Measurements from ENCODE around the gene TDRKH.

Gene TDRKH

DNA sequence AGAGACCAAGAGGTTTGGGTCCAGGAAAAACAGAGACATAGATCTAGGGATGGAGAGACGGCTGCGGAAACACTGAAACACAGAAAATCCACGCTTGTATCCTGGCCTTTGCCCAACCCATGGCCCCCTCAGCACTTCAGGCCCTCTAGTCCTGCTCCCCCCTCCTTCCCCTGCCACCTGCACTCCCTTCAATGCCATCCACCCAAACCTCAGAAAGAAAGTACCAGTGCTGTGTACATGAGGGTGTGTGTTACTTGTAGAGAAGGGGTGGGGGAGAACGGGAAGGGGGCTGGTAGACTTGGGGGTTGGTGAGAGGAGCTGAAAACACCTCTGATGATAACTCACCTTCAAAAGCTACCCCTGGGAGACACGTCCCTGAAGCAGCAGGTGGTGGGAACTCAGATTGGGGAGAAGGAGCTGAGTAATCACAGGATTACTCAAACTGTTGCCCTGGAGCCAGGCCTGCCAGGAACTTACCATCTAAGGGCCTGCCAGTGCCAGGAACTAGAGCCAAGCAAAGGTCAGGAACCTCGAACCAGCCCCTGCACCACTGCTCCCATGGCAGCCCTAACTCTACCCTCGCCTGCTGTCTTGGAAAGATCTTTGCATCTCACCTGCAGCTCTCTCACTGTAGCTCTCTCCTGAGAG is 29.8 kb upstream of the TDRKH start:
- peak; percentile 77 for DNase-seq
- H3K4me2 ChIP-seq (ENCODE audit: insufficient read depth, low read length), result peak overlapping the region; percentile 59

DNA sequence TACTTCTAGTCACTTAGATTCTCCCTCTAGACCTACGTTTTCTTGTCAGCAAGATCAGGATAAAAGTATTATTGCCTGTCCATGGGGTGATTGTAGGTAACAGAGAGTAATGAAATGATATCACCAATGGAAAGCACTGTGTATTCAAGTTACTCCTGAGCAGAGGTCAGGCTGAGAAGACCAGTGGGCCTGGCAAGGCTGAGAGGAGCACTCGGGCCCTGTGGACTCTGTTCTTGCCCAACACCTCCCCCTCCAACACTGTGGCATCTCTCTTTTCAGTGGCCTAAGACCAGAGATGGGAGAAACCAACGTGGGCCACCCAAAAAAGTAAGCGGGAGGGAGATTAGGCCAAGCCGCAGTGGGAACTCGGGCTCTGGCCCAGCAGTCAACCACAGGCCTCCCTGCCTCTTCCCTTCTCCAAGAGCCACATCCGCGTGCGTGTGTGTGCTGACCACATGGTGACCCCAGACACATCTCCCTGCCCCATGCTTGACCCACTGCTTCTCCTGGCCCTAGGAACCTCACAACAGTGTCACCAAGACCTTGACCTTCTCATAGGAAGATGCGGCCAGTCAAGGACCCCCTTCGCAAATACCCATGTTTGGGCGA is 29.0 kb upstream of the TDRKH start:
- DNase-seq (no peak), ATAC-seq (ENCODE audit: insufficient read depth, low read depth) (no peak)
- peaks cover 90% of the 10 kb centered on the region for H3K4me1 ChIP-seq (ENCODE audit: insufficient read depth, low read length)
- H3K79me2 ChIP-seq (ENCODE audit: insufficient read depth, low read length), result peaks cover 25% of the 10 kb centered on the region
- TF ChIP-seq EZH2 (IDR thresholded peaks at IDR 0.05; ENCODE audit: borderline replicate concordance, low read depth, low read length, severe bottlenecking), result no peak
- TF ChIP-seq, protein P1, sequence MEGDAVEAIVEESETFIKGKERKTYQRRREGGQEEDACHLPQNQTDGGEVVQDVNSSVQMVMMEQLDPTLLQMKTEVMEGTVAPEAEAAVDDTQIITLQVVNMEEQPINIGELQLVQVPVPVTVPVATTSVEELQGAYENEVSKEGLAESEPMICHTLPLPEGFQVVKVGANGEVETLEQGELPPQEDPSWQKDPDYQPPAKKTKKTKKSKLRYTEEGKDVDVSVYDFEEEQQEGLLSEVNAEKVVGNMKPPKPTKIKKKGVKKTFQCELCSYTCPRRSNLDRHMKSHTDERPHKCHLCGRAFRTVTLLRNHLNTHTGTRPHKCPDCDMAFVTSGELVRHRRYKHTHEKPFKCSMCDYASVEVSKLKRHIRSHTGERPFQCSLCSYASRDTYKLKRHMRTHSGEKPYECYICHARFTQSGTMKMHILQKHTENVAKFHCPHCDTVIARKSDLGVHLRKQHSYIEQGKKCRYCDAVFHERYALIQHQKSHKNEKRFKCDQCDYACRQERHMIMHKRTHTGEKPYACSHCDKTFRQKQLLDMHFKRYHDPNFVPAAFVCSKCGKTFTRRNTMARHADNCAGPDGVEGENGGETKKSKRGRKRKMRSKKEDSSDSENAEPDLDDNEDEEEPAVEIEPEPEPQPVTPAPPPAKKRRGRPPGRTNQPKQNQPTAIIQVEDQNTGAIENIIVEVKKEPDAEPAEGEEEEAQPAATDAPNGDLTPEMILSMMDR (IDR thresholded peaks at IDR 0.05; ENCODE audit: borderline replicate concordance, extremely low read depth, low read length, poor library complexity, severe bottlenecking), result no peak
- H3K9me3 ChIP-seq (ENCODE audit: insufficient read depth, low read length, severe bottlenecking), result no peaks in the 10 kb centered on the region
- peak overlapping the region; percentile 59 for H3K4me2 ChIP-seq (ENCODE audit: insufficient read depth, low read length)
- H3K4me3 ChIP-seq (ENCODE audit: low read depth in 1 of 2, low read length in 2 of 2), result peak overlapping the region in 1 of 2 experiments; percentile 37; a peak in 2 of 4 replicates
- peak overlapping the region; percentile 96 for H3K27ac ChIP-seq (ENCODE audit: low read length)
- H3K27me3 ChIP-seq (ENCODE audit: insufficient read depth, low read length, poor library complexity), result no peaks in the 10 kb centered on the region
- no peaks in the 10 kb centered on the region for H4K20me1 ChIP-seq (ENCODE audit: insufficient read depth, low read length)
- peak overlapping the region; percentile 46 for H3K9ac ChIP-seq (ENCODE audit: low read depth, low read length)
- H2AFZ ChIP-seq (ENCODE audit: low read depth, low read length), result no peak overlapping the region
- H3K36me3 ChIP-seq (ENCODE audit: insufficient read depth, low read length), result peaks cover 21% of the 10 kb centered on the region

More for the DNA sequence above, 29.8 kb upstream of the TDRKH start:
- no peaks in the 10 kb centered on the region for H4K20me1 ChIP-seq (ENCODE audit: insufficient read depth, low read length)
- peaks cover 13% of the 10 kb centered on the region for H3K36me3 ChIP-seq (ENCODE audit: insufficient read depth, low read length)
- peaks cover 98% of the 10 kb centered on the region for H3K4me1 ChIP-seq (ENCODE audit: insufficient read depth, low read length)
- H3K27ac ChIP-seq (ENCODE audit: low read length), result peak overlapping the region; percentile 96
- H3K4me3 ChIP-seq (ENCODE audit: low read depth in 1 of 2, low read length in 2 of 2), result peak overlapping the region in 1 of 2 experiments; percentile 37; a peak in 2 of 4 replicates
- H2AFZ ChIP-seq (ENCODE audit: low read depth, low read length), result no peak overlapping the region
- no peaks in the 10 kb centered on the region for H3K27me3 ChIP-seq (ENCODE audit: insufficient read depth, low read length, poor library complexity)
- TF ChIP-seq, protein P1 (IDR thresholded peaks at IDR 0.05; ENCODE audit: borderline replicate concordance, extremely low read depth, low read length, poor library complexity, severe bottlenecking), result no peak
- no peak for TF ChIP-seq EZH2 (IDR thresholded peaks at IDR 0.05; ENCODE audit: borderline replicate concordance, low read depth, low read length, severe bottlenecking)
- peaks cover 33% of the 10 kb centered on the region for H3K79me2 ChIP-seq (ENCODE audit: insufficient read depth, low read length)
- peak; percentile 47 for ATAC-seq (ENCODE audit: insufficient read depth, low read depth)
- peak overlapping the region; percentile 46 for H3K9ac ChIP-seq (ENCODE audit: low read depth, low read length)
- no peaks in the 10 kb centered on the region for H3K9me3 ChIP-seq (ENCODE audit: insufficient read depth, low read length, severe bottlenecking)

DNA sequence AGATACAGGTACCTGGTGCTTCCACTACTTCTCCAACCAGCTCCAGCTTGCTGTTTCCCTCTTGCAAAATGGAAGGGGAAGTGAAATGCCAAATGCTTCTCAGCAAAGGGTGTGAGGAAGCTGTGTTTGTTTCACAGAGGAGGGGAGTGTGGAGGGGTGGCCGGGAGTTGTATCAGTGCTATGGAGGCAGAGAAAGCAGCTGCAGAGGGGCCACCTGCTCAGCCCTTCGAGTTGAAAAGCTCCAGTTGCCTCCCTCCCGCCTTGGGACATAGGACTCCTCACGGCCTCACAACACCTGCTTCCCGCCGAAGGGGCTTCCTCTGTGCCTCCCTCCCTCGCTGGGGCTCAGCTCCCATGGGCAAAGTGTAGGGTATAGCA is 27.0 kb upstream of the TDRKH start:
- ATAC-seq (ENCODE audit: insufficient read depth, low read depth), result peak; percentile 73
- DNase-seq, result peak; percentile 92
- peaks cover 11% of the 10 kb centered on the region for H3K79me2 ChIP-seq (ENCODE audit: insufficient read depth, low read length)
- peaks cover 32% of the 10 kb centered on the region for H3K36me3 ChIP-seq (ENCODE audit: insufficient read depth, low read length)
- H2AFZ ChIP-seq (ENCODE audit: low read depth, low read length), result peak overlapping the region; percentile 40
- H3K27ac ChIP-seq (ENCODE audit: low read length), result peak overlapping the region; percentile 96
- no peaks in the 10 kb centered on the region for H4K20me1 ChIP-seq (ENCODE audit: insufficient read depth, low read length)
- H3K4me3 ChIP-seq (ENCODE audit: low read depth in 1 of 2, low read length in 2 of 2), result peak overlapping the region in 1 of 2 experiments; percentile 32; a peak in 2 of 4 replicates
- H3K4me1 ChIP-seq (ENCODE audit: insufficient read depth, low read length), result peaks cover 70% of the 10 kb centered on the region
- no peaks in the 10 kb centered on the region for H3K27me3 ChIP-seq (ENCODE audit: insufficient read depth, low read length, poor library complexity)
- H3K4me2 ChIP-seq (ENCODE audit: insufficient read depth, low read length), result peak overlapping the region; percentile 55
- H3K9ac ChIP-seq (ENCODE audit: low read depth, low read length), result peak overlapping the region; percentile 50
- no peaks in the 10 kb centered on the region for H3K9me3 ChIP-seq (ENCODE audit: insufficient read depth, low read length, severe bottlenecking)
- TF ChIP-seq, protein P1 (IDR thresholded peaks at IDR 0.05; ENCODE audit: borderline replicate concordance, extremely low read depth, low read length, poor library complexity, severe bottlenecking), result no peak
- TF ChIP-seq EZH2 (IDR thresholded peaks at IDR 0.05; ENCODE audit: borderline replicate concordance, low read depth, low read length, severe bottlenecking), result no peak

Data from DND-41 (cell line).